Common myeloid progenitor, CD34-positive (primary cell): ENCODE results near the gene WNT7A.

ENCODE experiments used
- CTCF ChIA-PET: fragments of 350-600 bp; sonication (Branson Sonifier 250); formaldehyde crosslinking; loops from one replicate; lab custom pipeline; 2021; ENCODE audit warnings: antibody characterized with exemption; lab: Charles Lee
- POLR2A ChIA-PET: fragments of 350-600 bp; sonication (Branson Sonifier 250); formaldehyde crosslinking; loops from one replicate; lab custom pipeline; 2021; ENCODE audit warnings: antibody characterized with exemption; lab: Charles Lee
- DNase-seq, 3 donors: peaks; one replicate each; pipeline versions ENCODE4 v3.0.0 to v3.0.0-alpha.2; 2013
- H3K27ac ChIP-seq, 2 experiments: 1 replicate in 1 of 2; 2 replicates in 1 of 2; pipeline ENCODE4 v1.7.0; 2013; ENCODE audit warnings: inconsistent platforms in 2 of 2, low read length in 2 of 2, mild to moderate bottlenecking in 2 of 2, low read depth in 1 of 2, moderate library complexity in 1 of 2; ENCODE audit not compliant: severe bottlenecking in 2 of 2, insufficient read depth in 1 of 2, poor library complexity in 1 of 2
- H3K27me3 ChIP-seq, 5 experiments: replicated peaks in 2 of 5; 1 replicate in 3 of 5; 2 replicates in 2 of 5; pipeline versions ENCODE4 v1.6.1 to v1.7.0; 2013; ENCODE audit warnings: low read length in 4 of 5, mild to moderate bottlenecking in 2 of 5, moderate library complexity in 2 of 5, inconsistent platforms in 1 of 5; ENCODE audit not compliant: insufficient read depth in 5 of 5, control insufficient read depth in 4 of 5
- H3K36me3 ChIP-seq, 4 experiments: 1 replicate in 2 of 4; 2 replicates in 2 of 4; pipeline versions ENCODE4 v1.6.1 to v1.7.0; 2013; ENCODE audit warnings: low read length in 3 of 4, control low read depth in 1 of 4, mild to moderate bottlenecking in 1 of 4; ENCODE audit not compliant: control insufficient read depth in 4 of 4, insufficient read depth in 4 of 4
- H3K4me1 ChIP-seq, 4 experiments: 1 replicate in 3 of 4; 2 replicates in 1 of 4; pipeline versions ENCODE4 v1.6.1 to v1.7.1; 2013; ENCODE audit warnings: low read length in 3 of 4, mild to moderate bottlenecking in 3 of 4, control low read depth in 1 of 4, inconsistent platforms in 1 of 4, moderate library complexity in 1 of 4; ENCODE audit not compliant: control insufficient read depth in 4 of 4, insufficient read depth in 4 of 4; ENCODE audit errors: control extremely low read depth in 1 of 4
- H3K4me3 ChIP-seq, 7 experiments: 1 replicate in 4 of 7; 2 replicates in 3 of 7; pipeline versions ENCODE4 v1.5.1 to v1.7.0; 2013; ENCODE audit warnings: mild to moderate bottlenecking in 7 of 7, low read length in 6 of 7, moderate library complexity in 6 of 7, inconsistent platforms in 2 of 7, low read depth in 2 of 7, control low read depth in 1 of 7; ENCODE audit not compliant: insufficient read depth in 4 of 7, control insufficient read depth in 1 of 7; ENCODE audit errors: extremely low read depth in 1 of 7
- H3K9me3 ChIP-seq, 5 experiments: 1 replicate in 4 of 5; 2 replicates in 1 of 5; pipeline versions ENCODE4 v1.6.1 to v1.7.1; 2013; ENCODE audit warnings: low read length in 4 of 5, mild to moderate bottlenecking in 2 of 5, inconsistent platforms in 1 of 5, low read depth in 1 of 5, moderate library complexity in 1 of 5; ENCODE audit not compliant: control insufficient read depth in 4 of 5, insufficient read depth in 2 of 5; ENCODE audit errors: control extremely low read depth in 1 of 5
- whole genome bisulfite sequencing: methylation state at CpG from one replicate; pipeline ENCODE4 v1.1.5; 2013; ENCODE audit not compliant: insufficient coverage; 5-methylcytosine and 5-hydroxymethylcytosine counted together

WNT7A gene

GRCh38 chr3:13885704-13886010 is 5.8 kb upstream of the WNT7A start:
- Histone ChIP-seq H3K4me1 (peaks cover 0 to 15% (median 10%) of the 10 kb centered on the region in 4 experiments), H3K4me3 (no peak overlapping the region), H3K27ac (no peak overlapping the region), H3K36me3 (no peaks in the 10 kb centered on the region), H3K27me3 (peaks cover 2 to 35% (median 16%) of the 10 kb centered on the region in 5 experiments), H3K9me3 (peaks cover 0 to 3% (median 0%) of the 10 kb centered on the region in 5 experiments)
- ChIA-PET CTCF (interaction anchor here (0.6 to 14.1 kb wide), 15 partner anchors 9 to 552 kb away, joined by 3 to 338 read pairs (median 3); no protein-coding TSS in a partner anchor), POLR2A (no interaction called here)
- no peak for DNase-seq
- WGBS, result 54% methylated on average over 5 of the region's 8 CpGs

GRCh38 chr3:13884851-13885703 is 5.2 kb upstream of the WNT7A start:
- DNase-seq, result peak; percentile 41 to 62 (median 61)
- Histone ChIP-seq H3K27me3 (peaks cover 2 to 41% (median 16%) of the 10 kb centered on the region in 5 experiments), H3K4me1 (peaks cover 0 to 15% (median 10%) of the 10 kb centered on the region in 4 experiments), H3K27ac (no peak overlapping the region), H3K9me3 (peaks cover 0 to 3% (median 0%) of the 10 kb centered on the region in 5 experiments), H3K36me3 (no peaks in the 10 kb centered on the region), H3K4me3 (no peak overlapping the region)
- 55% methylated on average over 5 of the region's 7 CpGs for WGBS
- ChIA-PET CTCF (interaction anchor here (0.6 to 14.1 kb wide), 16 partner anchors 8 to 553 kb away, joined by 3 to 338 read pairs (median 4); no protein-coding TSS in a partner anchor), POLR2A (no interaction called here)

- no peak overlapping the region for H3K4me3 ChIP-seq
- WGBS, result 44% methylated on average over 2 of the region's 2 CpGs
- no peak overlapping the region for H3K27ac ChIP-seq
- peaks cover 0 to 22% (median 19%) of the 10 kb centered on the region in 4 experiments for H3K4me1 ChIP-seq
- ChIA-PET CTCF (interaction anchor here (1.5 to 14.1 kb wide), 5 partner anchors 12 to 234 kb away, joined by 5 to 338 read pairs (median 7); no protein-coding TSS in a partner anchor), POLR2A (no interaction called here)
- no peak for DNase-seq
- no peaks in the 10 kb centered on the region for H3K36me3 ChIP-seq
- H3K27me3 ChIP-seq, result peaks cover 2 to 54% (median 22%) of the 10 kb centered on the region in 5 experiments
- peaks cover 0 to 3% (median 0%) of the 10 kb centered on the region in 5 experiments for H3K9me3 ChIP-seq
Observed at GRCh38 chr3:13883681-13884080, 3.8 kb upstream of the WNT7A start.

GRCh38 chr3:13882876-13883275 is 3.0 kb upstream of the WNT7A start:
- Histone ChIP-seq H3K9me3 (peaks cover 0 to 3% (median 0%) of the 10 kb centered on the region in 5 experiments), H3K4me1 (peaks cover 0 to 29% (median 26%) of the 10 kb centered on the region in 4 experiments), H3K36me3 (no peaks in the 10 kb centered on the region), H3K27ac (no peak overlapping the region), H3K4me3 (no peak overlapping the region), H3K27me3 (peaks cover 2 to 62% (median 27%) of the 10 kb centered on the region in 5 experiments)
- 93% methylated on average over 3 of the region's 3 CpGs for WGBS
- CTCF ChIA-PET, result interaction anchor here (1.2 to 14.1 kb wide), 3 partner anchors 22 to 224 kb away, joined by 3 to 338 read pairs (median 4); no protein-coding TSS in a partner anchor
- no peak for DNase-seq
- POLR2A ChIA-PET, result no interaction called here

GRCh38 chr3:13881536-13882410 is 1.9 kb upstream of the WNT7A start:
- ChIA-PET POLR2A (no interaction called here), CTCF (interaction anchor here (0.9 to 14.1 kb wide), 15 partner anchors 9 to 385 kb away, joined by 3 to 338 read pairs (median 4); no protein-coding TSS in a partner anchor)
- Histone ChIP-seq H3K27ac (no peak overlapping the region), H3K4me3 (no peak overlapping the region), H3K36me3 (no peaks in the 10 kb centered on the region), H3K9me3 (peaks cover 0 to 3% (median 0%) of the 10 kb centered on the region in 5 experiments), H3K4me1 (peaks cover 0 to 29% (median 26%) of the 10 kb centered on the region in 4 experiments), H3K27me3 (peaks cover 2 to 73% (median 38%) of the 10 kb centered on the region in 5 experiments)
- WGBS, result 98% methylated on average over 5 of the region's 7 CpGs
- DNase-seq, result no peak

GRCh38 chr3:13880811-13881156 is 913 bp upstream of the WNT7A start:
- H3K36me3 ChIP-seq, result no peaks in the 10 kb centered on the region
- peaks cover 0 to 29% (median 26%) of the 10 kb centered on the region in 4 experiments for H3K4me1 ChIP-seq
- ChIA-PET CTCF (interaction anchor here (0.7 to 14.1 kb wide), 20 partner anchors 10 to 386 kb away, joined by 3 to 338 read pairs (median 4); no protein-coding TSS in a partner anchor), POLR2A (interaction anchor here (1.8 kb wide), 1 partner anchor 224 kb away, joined by 4 read pairs; no protein-coding TSS in a partner anchor)
- peak overlapping the region in 3 of 7 experiments; percentile 54 to 66 (median 62) for H3K4me3 ChIP-seq
- peaks cover 0 to 3% (median 0%) of the 10 kb centered on the region in 5 experiments for H3K9me3 ChIP-seq
- H3K27ac ChIP-seq, result no peak overlapping the region
- no peak for DNase-seq
- WGBS, result 5% methylated on average over 15 of the region's 15 CpGs
- H3K27me3 ChIP-seq, result peaks cover 2 to 83% (median 44%) of the 10 kb centered on the region in 5 experiments
